NCI-H748 (cell line): ENCODE results near the gene SOCS3.
A peak's percentile ranks its signal among the peaks of the same experiment; 100 is the strongest.

Experiments
- DNase-seq: peaks from one replicate; lab custom pipeline; 2025; ENCODE audit not compliant: unreplicated experiment; lab: John Stamatoyannopoulos, UW

SOCS3 gene

GRCh38 chr17:78368854-78369495 is 9.1 kb upstream of the SOCS3 start:
- no peak for DNase-seq

DNA sequence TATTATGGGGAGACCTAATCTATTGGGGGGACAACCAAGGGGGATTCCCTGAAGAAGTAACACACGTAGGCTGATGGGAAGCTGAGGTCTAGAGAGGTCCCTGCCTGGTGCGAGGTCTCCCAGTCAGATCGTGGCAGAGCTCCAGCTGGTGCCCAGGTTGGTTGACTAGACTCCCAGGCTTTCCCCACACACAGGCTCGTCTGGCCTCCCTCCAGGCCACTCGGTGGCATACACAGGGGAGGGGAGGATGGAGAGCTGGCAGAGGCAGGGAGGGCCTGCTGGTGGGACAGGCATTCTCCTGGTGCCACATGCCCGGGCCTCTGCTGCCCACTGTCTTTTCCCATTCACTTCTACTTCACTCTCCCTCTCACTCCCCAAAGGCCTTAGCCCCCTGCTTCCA is 8.5 kb upstream of the SOCS3 start:
- DNase-seq, result no peak

GRCh38 chr17:78367193-78367592 is 7.3 kb upstream of the SOCS3 start:
- no peak for DNase-seq

DNA sequence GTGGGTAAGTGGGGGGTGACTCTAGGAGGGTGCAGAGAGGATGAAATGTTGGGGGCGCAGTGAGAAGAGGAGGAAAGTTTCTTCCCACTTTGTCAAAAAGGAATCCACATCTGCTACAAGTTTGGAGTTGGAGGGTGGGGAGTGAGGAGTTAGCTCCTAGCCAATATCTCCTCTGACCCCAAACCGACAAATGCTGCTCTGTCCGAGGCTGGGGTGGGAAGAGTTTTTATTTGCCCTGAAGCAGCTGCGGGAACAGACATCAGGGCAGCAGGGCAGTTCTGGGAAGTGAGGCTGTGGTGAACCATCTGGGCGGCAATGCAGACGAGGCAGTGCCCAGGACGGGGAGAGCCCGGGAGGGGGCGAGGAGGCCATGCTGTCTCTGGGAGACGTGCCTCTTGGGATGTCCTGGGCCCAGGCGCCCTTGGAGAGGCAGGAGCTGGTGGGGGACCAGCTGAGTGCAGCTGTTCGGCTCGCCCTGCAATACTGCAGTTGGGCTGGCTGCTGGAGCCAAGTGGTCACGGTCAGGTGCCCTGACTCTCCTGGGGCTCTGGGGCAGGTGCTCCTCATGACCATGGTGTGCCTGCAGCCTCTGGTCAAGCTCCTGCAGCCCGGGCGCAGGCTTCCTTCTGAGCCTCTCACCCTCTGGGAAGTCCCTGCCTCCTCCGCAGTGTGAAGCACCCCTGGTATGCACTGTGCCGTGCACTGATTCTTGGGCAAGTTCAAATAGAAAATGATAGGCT is 6.4 kb upstream of the SOCS3 start:
- no peak for DNase-seq

DNA sequence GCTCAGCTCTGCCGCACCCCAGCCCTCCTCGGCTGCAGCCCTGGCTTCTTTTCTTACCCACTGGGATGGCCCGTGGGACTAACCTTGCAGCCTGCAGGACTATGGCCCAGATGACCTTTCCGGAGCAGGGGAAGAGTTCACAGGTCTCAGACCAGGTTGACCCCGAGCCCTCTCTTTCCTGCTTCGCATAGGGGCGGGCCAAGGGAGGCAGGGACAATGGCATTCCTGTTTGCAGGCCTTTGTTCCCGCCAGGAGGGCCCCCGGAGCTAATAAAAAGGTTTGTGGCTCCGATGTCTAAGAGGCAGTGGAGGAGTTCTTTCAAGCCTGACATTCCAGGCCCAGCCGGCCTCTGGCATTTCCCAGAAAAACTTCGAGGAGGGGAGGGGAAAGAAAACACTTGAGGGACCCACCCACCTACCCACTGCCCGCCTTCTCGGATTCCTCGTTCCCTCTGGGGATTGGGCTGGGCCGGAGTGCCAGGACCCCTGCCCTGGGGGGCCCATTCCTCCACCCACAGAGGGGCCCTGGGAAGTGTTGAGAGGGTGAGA is 5.8 kb upstream of the SOCS3 start:
- no peak for DNase-seq

GRCh38 chr17:78364436-78365281 is 4.8 kb upstream of the SOCS3 start:
- DNase-seq, result no peak

DNA sequence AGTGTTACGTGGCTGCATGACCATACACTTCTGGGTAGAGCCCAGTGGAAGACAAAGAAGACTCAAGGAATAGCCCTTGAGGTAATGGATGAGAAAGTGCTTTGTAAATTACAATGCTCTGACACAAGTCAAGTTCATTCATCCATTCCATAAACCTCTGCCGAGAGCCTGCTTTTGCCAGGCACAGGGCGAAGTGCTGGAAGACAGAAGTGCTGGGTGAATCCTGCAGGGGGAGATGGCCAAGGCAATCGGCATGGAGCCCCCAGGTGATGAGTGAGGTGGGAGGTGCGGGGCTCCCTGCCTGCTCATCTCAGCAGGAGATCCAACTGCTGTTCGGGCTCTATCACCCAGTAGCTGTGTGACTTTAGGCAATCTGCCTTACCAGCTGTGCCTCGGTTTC is 2.8 kb upstream of the SOCS3 start:
- no peak for DNase-seq

DNA sequence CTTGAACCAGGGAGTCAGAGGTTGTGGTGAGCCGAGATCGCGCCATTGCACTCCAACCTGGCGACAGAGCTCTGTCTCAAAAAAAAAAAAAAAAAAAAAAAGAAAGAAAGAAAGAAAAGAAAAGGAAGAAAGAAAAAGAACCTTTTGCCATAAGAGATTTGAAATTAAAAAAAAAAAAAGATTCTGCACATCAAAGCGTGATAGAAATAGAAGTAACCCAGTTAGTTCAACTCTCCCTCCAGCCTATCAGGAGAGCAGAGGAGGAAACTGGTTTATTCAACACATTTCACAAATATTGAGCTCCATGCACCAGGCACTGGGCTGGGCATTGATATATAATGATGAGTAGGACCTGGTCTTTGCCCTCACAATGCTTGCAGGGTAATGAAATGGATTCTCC is 2.4 kb upstream of the SOCS3 start:
- DNase-seq, result no peak

- no peak for DNase-seq
Measured at GRCh38 chr17:78361225-78361701, 1.4 kb upstream of the SOCS3 start.

- peak; percentile 87 for DNase-seq
Measured at GRCh38 chr17:78360371-78361224, 721 bp upstream of the SOCS3 start.

GRCh38 chr17:78359321-78359996 is 418 bp downstream of the SOCS3 start:
- peak; percentile 56 for DNase-seq

DNA sequence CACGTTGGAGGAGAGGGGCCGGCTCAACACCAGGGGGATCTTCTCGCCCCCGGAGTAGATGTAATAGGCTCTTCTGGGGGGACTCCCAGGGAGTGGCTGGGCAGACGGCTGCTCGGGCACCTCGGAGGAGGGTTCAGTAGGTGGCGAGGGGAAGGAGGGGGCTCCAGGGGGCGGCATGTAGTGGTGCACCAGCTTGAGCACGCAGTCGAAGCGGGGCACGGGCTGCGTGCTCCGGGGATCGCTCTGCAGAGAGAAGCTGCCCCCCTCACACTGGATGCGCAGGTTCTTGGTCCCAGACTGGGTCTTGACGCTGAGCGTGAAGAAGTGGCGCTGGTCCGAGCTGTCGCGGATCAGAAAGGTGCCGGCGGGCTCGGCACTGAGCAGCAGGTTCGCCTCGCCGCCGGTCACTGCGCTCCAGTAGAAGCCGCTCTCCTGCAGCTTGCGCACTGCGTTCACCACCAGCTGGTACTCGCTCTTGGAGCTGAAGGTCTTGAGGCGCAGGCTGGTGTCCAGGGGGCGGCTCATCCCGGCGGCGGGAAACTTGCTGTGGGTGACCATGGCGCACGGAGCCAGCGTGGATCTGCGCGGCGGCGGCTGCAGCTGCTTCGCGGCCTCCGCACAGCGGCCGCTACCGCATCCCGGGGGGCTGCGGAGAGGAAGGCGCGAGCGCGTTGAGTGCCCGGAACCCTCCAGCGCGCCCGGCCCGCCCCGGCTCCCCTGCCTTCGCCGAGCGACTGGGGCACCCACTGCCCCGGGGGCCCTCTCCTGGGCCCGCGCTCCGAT is 1.1 kb downstream of the SOCS3 start:
- peak; percentile 61 for DNase-seq

GRCh38 chr17:78357672-78358537 is 2.0 kb downstream of the SOCS3 start:
- no peak for DNase-seq

- no peak for DNase-seq
Measured at GRCh38 chr17:78357177-78357586, 2.7 kb downstream of the SOCS3 start.

DNA sequence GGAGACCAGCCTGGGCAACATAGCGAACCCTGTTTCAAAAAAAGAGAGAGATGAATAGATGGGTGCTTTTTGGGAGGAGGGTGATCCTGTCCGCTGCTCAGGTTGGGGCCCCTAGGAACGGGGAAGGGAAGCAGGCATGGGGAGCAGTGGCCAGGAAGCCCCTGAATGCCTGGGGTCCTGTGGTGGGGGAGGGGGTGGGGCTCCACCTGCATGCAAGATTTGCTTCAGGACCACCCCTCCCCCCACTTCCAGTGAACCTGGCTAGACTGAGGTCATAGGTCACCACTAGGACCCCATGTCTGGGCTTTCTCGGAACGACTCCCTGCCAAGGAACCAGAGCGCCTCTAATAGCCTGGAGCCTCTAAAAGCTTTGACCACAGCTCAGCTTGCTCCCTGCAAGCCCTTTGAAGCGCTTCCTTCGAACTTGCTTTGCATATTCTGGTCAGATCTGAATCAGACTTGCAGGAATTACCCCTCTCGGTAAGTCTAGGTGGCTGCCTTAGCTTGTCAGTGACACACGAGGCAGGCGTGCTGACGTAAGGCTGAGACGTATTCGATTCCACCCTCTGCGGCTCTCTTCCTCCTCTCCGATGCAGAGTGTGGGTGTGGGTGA is 3.7 kb downstream of the SOCS3 start:
- DNase-seq, result no peak

GRCh38 chr17:78355701-78356100 is 4.2 kb downstream of the SOCS3 start:
- no peak for DNase-seq

- no peak for DNase-seq
Measured at GRCh38 chr17:78355045-78355641, 4.7 kb downstream of the SOCS3 start.
